ACC112 (cell line): ENCODE measurements around the gene ADAMTS2.

ENCODE experiments used
- H2AFZ ChIP-seq: fragments of 200-600 bp; sonication (generic); one replicate; pipeline ENCODE4 v1.6.0; 2017; ENCODE audit warnings: antibody characterized with exemption, low read length; ENCODE audit not compliant: unreplicated experiment
- H3K27ac ChIP-seq: fragments of 200-600 bp; sonication (generic); 2 replicates; pipeline ENCODE4 v1.5.1; 2014; ENCODE audit warnings: low read depth, mild to moderate bottlenecking, antibody characterized with exemption, low read length, moderate library complexity
- H3K27me3 ChIP-seq: fragments of 200-600 bp; sonication (generic); 2 replicates; pipeline ENCODE4 v1.6.1; 2014; ENCODE audit warnings: mild to moderate bottlenecking, antibody characterized with exemption, low read length, moderate library complexity, mixed read lengths; ENCODE audit not compliant: insufficient read depth
- H3K36me3 ChIP-seq: fragments of 200-600 bp; sonication (generic); 2 replicates; pipeline ENCODE4 v1.6.1; 2016; ENCODE audit warnings: mild to moderate bottlenecking, antibody characterized with exemption, low read length, moderate library complexity, mixed read lengths; ENCODE audit not compliant: insufficient read depth
- H3K4me1 ChIP-seq: fragments of 200-600 bp; sonication (generic); one replicate; pipeline ENCODE4 v1.6.1; 2016; ENCODE audit warnings: low read length, mixed read lengths; ENCODE audit not compliant: insufficient read depth, unreplicated experiment, control insufficient read depth
- H3K4me3 ChIP-seq: fragments of 200-600 bp; sonication (generic); 2 replicates; pipeline ENCODE4 v1.5.1; 2014; ENCODE audit warnings: mild to moderate bottlenecking, low read depth, low read length
- H3K79me2 ChIP-seq: fragments of 200-600 bp; sonication (generic); one replicate; pipeline ENCODE4 v1.6.0; 2016; ENCODE audit warnings: low read length; ENCODE audit not compliant: control insufficient read depth, unreplicated experiment, insufficient read depth

ADAMTS2 gene

DNA sequence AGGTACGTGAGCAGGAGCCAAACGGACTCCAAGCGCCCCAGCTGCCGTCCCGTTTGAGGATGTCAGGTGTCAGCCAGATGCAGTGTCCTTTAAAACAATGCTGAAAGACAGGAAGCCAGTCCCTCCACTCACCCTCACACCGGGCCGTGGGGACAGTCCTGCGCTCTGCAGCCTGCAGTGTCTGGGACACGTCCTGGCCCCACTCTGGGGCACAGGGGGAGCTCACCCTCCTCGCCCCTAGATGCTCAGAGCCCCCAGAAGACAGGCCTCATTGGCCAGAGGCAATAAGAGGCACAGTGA is 205.4 kb downstream of the ADAMTS2 start:
- Histone ChIP-seq H3K27me3 (no peaks in the 10 kb centered on the region), H3K4me1 (peaks cover 15% of the 10 kb centered on the region)

DNA sequence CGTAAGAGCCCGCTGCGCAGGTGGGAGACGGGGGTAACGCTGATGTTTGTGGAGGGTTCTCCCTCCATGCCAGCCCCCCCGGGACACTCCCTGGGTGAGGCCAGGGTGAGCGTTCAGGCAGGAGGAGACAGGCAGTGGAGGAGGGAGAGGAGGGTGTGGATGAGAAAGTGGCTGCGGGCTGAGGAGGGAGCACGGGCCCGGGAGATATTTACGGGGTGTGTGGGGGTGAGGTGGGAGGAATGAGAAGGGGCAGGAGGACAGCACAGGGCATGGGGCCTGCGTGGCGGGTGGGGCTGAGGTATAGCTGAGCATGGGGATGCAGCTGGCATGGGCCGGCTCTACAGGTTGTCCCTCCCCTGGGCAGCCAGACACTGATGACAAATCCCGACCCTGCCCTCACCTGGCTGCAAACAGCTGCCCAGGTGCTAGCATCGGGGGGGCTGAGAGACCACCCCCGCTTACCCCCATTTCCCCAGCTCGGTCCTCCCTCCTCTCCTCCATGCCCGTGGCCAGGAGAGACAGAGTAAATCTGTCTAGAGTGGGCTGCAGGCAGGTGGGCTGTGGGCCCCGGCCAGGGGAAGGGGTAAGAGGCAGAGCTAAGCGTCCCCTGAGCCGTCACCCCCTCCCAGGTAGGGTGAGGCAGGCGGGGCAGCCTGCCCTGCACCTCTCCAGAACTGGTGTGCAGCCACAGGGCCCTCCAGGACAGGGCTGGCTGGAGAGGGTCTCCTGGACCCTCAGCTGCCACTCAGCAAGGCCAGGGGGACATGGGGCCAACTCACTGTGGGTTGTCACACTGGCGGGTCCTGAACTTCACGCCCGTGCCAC is 205.9 kb downstream of the ADAMTS2 start:
- H3K4me3 ChIP-seq = no peak overlapping the region
- H3K27ac ChIP-seq = no peak overlapping the region
- H3K36me3 ChIP-seq = no peaks in the 10 kb centered on the region
- H3K4me1 ChIP-seq = peaks cover 15% of the 10 kb centered on the region
- no peaks in the 10 kb centered on the region for H3K27me3 ChIP-seq
- H2AFZ ChIP-seq = no peak overlapping the region
- no peaks in the 10 kb centered on the region for H3K79me2 ChIP-seq

More for the DNA sequence above, 205.4 kb downstream of the ADAMTS2 start:
- Histone ChIP-seq H3K4me3 (no peak overlapping the region), H3K27ac (no peak overlapping the region), H2AFZ (no peak overlapping the region), H3K36me3 (no peaks in the 10 kb centered on the region), H3K79me2 (no peaks in the 10 kb centered on the region)

DNA sequence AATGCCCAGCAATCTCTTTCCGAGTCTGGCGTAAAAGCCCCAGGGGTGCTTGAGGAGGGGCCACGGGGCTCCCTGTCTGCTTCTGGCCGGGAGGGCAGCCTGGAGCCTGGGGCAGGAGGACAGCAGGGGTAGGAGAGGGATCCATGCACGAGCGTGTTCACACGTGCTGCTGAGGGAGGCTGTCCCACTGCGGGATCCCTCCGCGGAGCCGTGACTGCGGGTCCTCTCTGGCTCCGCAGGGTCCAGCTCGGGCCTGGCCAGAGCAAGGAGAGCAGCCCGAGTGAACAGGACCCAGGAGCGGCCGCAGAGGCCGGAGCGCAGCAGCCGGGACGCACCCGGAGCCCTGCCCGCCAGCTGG is 206.7 kb downstream of the ADAMTS2 start:
- H3K79me2 ChIP-seq = no peaks in the 10 kb centered on the region
- no peak overlapping the region for H2AFZ ChIP-seq
- H3K4me1 ChIP-seq = peaks cover 15% of the 10 kb centered on the region
- no peaks in the 10 kb centered on the region for H3K36me3 ChIP-seq
- no peaks in the 10 kb centered on the region for H3K27me3 ChIP-seq
- H3K4me3 ChIP-seq = no peak overlapping the region
- H3K27ac ChIP-seq = no peak overlapping the region

GRCh38 chr5:179137643-179138567 is 207.4 kb downstream of the ADAMTS2 start:
- H3K4me3 ChIP-seq = no peak overlapping the region
- no peaks in the 10 kb centered on the region for H3K27me3 ChIP-seq
- H3K4me1 ChIP-seq = peaks cover 8% of the 10 kb centered on the region
- no peaks in the 10 kb centered on the region for H3K36me3 ChIP-seq
- no peak overlapping the region for H2AFZ ChIP-seq
- H3K79me2 ChIP-seq = no peaks in the 10 kb centered on the region
- no peak overlapping the region for H3K27ac ChIP-seq

- Histone ChIP-seq H2AFZ (no peak overlapping the region), H3K36me3 (no peaks in the 10 kb centered on the region), H3K4me3 (no peak overlapping the region), H3K27me3 (no peaks in the 10 kb centered on the region), H3K79me2 (no peaks in the 10 kb centered on the region), H3K27ac (no peak overlapping the region), H3K4me1 (peaks cover under 1% of the 10 kb centered on the region)
Observed at GRCh38 chr5:179137016-179137642, 208.1 kb downstream of the ADAMTS2 start.

GRCh38 chr5:179135441-179136215 is 209.6 kb downstream of the ADAMTS2 start:
- Histone ChIP-seq H3K4me3 (no peak overlapping the region), H3K27me3 (no peaks in the 10 kb centered on the region), H3K79me2 (no peaks in the 10 kb centered on the region), H3K27ac (no peak overlapping the region), H2AFZ (no peak overlapping the region), H3K4me1 (no peaks in the 10 kb centered on the region), H3K36me3 (no peaks in the 10 kb centered on the region)

- no peaks in the 10 kb centered on the region for H3K79me2 ChIP-seq
- H3K36me3 ChIP-seq = no peaks in the 10 kb centered on the region
- no peak overlapping the region for H3K27ac ChIP-seq
- no peaks in the 10 kb centered on the region for H3K4me1 ChIP-seq
- H3K4me3 ChIP-seq = no peak overlapping the region
- no peak overlapping the region for H2AFZ ChIP-seq
- no peaks in the 10 kb centered on the region for H3K27me3 ChIP-seq
Observed at GRCh38 chr5:179135006-179135405, 210.3 kb downstream of the ADAMTS2 start.

DNA sequence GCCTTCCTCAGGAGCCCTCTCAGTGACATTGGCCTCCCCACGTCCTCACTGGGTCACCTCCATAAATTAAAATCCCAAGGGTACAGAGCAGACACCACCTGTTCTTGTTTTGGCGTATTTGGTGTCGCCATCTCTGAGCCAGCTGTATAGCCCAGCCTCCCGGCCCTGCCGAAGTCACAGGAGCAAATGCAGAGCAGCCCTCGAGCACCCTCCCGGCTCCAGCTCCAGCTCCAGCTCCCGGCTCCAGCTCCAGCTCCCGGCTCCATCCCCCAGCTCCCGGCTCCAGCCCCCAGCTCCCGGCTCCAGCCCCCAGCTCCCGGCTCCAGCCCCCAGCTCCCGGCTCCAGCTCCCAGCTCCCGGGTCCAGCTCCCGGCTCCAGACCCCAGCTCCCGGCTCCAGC is 210.8 kb downstream of the ADAMTS2 start:
- Histone ChIP-seq H3K79me2 (no peaks in the 10 kb centered on the region), H3K27ac (no peak overlapping the region), H3K4me3 (no peak overlapping the region), H3K36me3 (no peaks in the 10 kb centered on the region), H2AFZ (no peak overlapping the region), H3K4me1 (no peaks in the 10 kb centered on the region), H3K27me3 (no peaks in the 10 kb centered on the region)

DNA sequence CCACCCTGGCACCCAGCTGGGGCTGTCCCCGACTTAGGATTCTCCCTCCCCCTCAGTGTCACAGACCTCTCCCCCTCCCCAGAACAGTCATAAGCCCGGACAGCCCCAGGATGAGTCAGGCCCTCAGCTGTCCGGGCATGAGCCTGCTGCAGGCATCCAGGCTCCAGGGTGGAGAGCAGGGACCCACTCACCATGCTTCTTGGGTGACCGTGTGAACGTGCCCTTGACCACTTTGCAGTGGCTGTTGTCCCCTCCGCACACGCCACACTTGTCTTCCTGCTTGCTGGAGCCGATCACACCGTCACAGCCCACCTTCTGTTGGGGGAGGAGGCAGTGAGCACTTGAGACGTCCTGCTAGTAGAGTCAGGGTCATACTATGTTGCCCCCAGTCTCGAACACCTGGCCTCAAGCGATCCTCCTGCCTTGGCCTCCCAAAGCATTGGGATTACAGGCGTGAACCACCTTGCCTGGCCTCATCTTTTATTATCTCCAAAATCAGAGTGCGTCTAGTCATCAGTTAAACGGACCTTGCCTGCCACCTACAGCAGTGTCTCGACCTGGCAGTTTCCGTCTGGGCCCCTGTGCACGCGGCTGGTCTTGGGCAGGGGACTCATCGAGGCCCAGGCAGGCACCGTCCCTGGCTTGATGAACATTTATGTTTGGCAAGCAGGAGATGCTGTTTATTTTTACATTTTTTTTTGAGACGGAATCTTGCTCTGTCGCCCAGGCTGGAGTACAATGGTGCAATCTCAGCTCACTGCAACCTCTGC is 212.5 kb downstream of the ADAMTS2 start:
- Histone ChIP-seq H3K79me2 (no peaks in the 10 kb centered on the region), H2AFZ (no peak overlapping the region), H3K4me3 (no peak overlapping the region), H3K4me1 (no peaks in the 10 kb centered on the region), H3K27me3 (no peaks in the 10 kb centered on the region), H3K27ac (no peak overlapping the region), H3K36me3 (peaks cover 3% of the 10 kb centered on the region; the same call in 1 of the 2 replicates)
